K562 (cell line): Measurements from ENCODE around the gene TRIM14. TPM values are rescaled to one million over a fixed set of nuclear protein-coding genes. Genes with fewer than 3 reads are reported as not detected.

ENCODE experiments used
- ARID1B ChIP-seq: fragments of 450-650 bp; IDR thresholded peaks from 2 replicates; pipeline ENCODE4 v1.6.1; 2016; ENCODE audit warnings: antibody characterized with exemption, mild to moderate bottlenecking, inconsistent platforms
- BCOR ChIP-seq: fragments of 450-650 bp; IDR thresholded peaks from 2 replicates; pipeline ENCODE4 v1.6.1; 2016
- CBX3 ChIP-seq, 2 experiments: IDR thresholded peaks; 1 replicate in 1 of 2; 2 replicates in 1 of 2; pipeline ENCODE4 v1.6.1; 2012; ENCODE audit warnings: inconsistent platforms in 2 of 2, low read length in 2 of 2, borderline replicate concordance in 1 of 2, control low read depth in 1 of 2
- CHD1 ChIP-seq: fragments of 200-600 bp; sonication (generic); IDR thresholded peaks from one replicate; pipeline ENCODE4 v1.6.1; 2012; ENCODE audit warnings: mild to moderate bottlenecking, moderate library complexity, low read length, inconsistent platforms
- EHMT2 ChIP-seq: fragments of 450-650 bp; IDR thresholded peaks from 2 replicates; pipeline ENCODE4 v1.6.1; 2018; ENCODE audit warnings: antibody characterized with exemption
- HDAC3 ChIP-seq: fragments of 450-650 bp; IDR thresholded peaks from 2 replicates; pipeline ENCODE4 v1.6.1; 2018; ENCODE audit warnings: borderline replicate concordance, mild to moderate bottlenecking, moderate library complexity; ENCODE audit not compliant: partially characterized antibody
- HMGN3 ChIP-seq: IDR thresholded peaks from 2 replicates; pipeline ENCODE4 v1.6.1; 2011; ENCODE audit warnings: borderline replicate concordance, low read depth, mild to moderate bottlenecking, mixed read lengths, low read length; ENCODE audit not compliant: insufficient read length; ENCODE audit errors: extremely low read depth
- KDM5B ChIP-seq: fragments of 200-600 bp; sonication (generic); IDR thresholded peaks from 2 replicates; pipeline ENCODE4 v1.6.1; 2012; ENCODE audit warnings: low read depth, mild to moderate bottlenecking, moderate library complexity, low read length, control low read depth, inconsistent platforms; ENCODE audit not compliant: insufficient replicate concordance
- POLR2A ChIP-seq: fragments of 450-650 bp; conservative IDR thresholded peaks from 2 replicates; pipeline ENCODE4 v1.6.1; 2016
- POLR2AphosphoS5 ChIP-seq: IDR thresholded peaks from 2 replicates; pipeline ENCODE4 v1.6.1; 2011; ENCODE audit warnings: mild to moderate bottlenecking, low read depth, low read length, moderate library complexity; ENCODE audit not compliant: control insufficient read depth, insufficient read depth
- PTRF ChIP-seq: fragments of 450-650 bp; IDR thresholded peaks from 2 replicates; pipeline ENCODE4 v1.6.1; 2016; ENCODE audit warnings: mild to moderate bottlenecking, missing genetic modification characterization, missing compliant biosample characterization
- PYGO2 ChIP-seq: fragments of 450-650 bp; IDR thresholded peaks from 2 replicates; pipeline ENCODE4 v1.6.1; 2016; ENCODE audit warnings: mild to moderate bottlenecking, missing genetic modification characterization, moderate library complexity, missing compliant biosample characterization
- SRSF7 ChIP-seq: fragments of 200-400 bp; formaldehyde crosslinking; optimal IDR thresholded peaks from 2 replicates; pipeline ENCODE3; 2017; ENCODE audit warnings: mild to moderate bottlenecking, low read depth, low read length
- TEAD1 ChIP-seq, 2 experiments: fragments of 450-650 bp in 1 of 2; sonication (generic) in 1 of 2; formaldehyde crosslinking; IDR thresholded peaks; 2 replicates each; pipeline versions ENCODE4 v1.4.0 to v1.8.0; 2020 to 2022; ENCODE audit warnings: mild to moderate bottlenecking in 2 of 2, missing genetic modification reagents in 1 of 2
- TRIM24 ChIP-seq, 2 experiments: fragments of 450-650 bp; IDR thresholded peaks; 2 replicates each; pipeline ENCODE4 v1.6.1; 2016
- TSC22D4 ChIP-seq: fragments of 450-650 bp; IDR thresholded peaks from 2 replicates; pipeline ENCODE4 v1.6.1; 2016; ENCODE audit warnings: missing genetic modification characterization, missing biosample characterization, control low read depth
- ZNF780A ChIP-seq: fragments of 250-450 bp; sonication (Bioruptor Pico); IDR thresholded peaks from 2 replicates; pipeline ENCODE4 v1.5.0; 2021; ENCODE audit warnings: mild to moderate bottlenecking
- polyA plus RNA-seq, 8 experiments: library from polyadenylated mRNA; depleted of rRNA in 4 of 8; stranded (reverse) in 5 of 8; unstranded in 3 of 8; fragments of >200 nt; fragmentation: Nextera tagmentation in 2 of 8; fragmentation: Illumina TruSeq in 1 of 8; extraction: Ambion mirVana in 2 of 8; extraction: Trizol in 1 of 8; gene quantifications; 2 replicates each; pipeline versions ENCODE4 v1.2.1 to v1.2.3, GENCODE V29; 2011 to 2014; ENCODE audit warnings: inconsistent platforms in 1 of 8, missing spikeins in 1 of 8
- total RNA-seq, 7 experiments: library from RNA; depleted of rRNA in 6 of 7; stranded (reverse); fragments of >200 nt in 6 of 7; fragmentation: Illumina TruSeq in 2 of 7; extraction: Trizol in 2 of 7; gene quantifications; 2 replicates each; pipeline versions ENCODE4 v1.2.1 to v1.2.3, GENCODE V29; 2011 to 2021; ENCODE audit warnings: low replicate concordance in 1 of 7
- TF ChIP-seq, protein P1 (sequence below), 2 experiments: fragments of 450-650 bp in 1 of 2; sonication (generic) in 1 of 2; formaldehyde crosslinking; conservative IDR thresholded peaks; 2 replicates each; pipeline versions ENCODE4 v1.4.0 to v1.8.1; 2020 to 2022; ENCODE audit warnings: mild to moderate bottlenecking in 1 of 2, missing genetic modification reagents in 1 of 2
- TF ChIP-seq, protein P2 (sequence below): fragments of 200-800 bp; sonication (Bioruptor generic); IDR thresholded peaks from 2 replicates; pipeline ENCODE4 v1.6.1; 2016; ENCODE audit warnings: missing genetic modification characterization, missing compliant biosample characterization
- TF ChIP-seq, protein P3 (sequence below): fragments of 450-650 bp; formaldehyde crosslinking; IDR thresholded peaks from 2 replicates; pipeline ENCODE4 v1.4.0; 2020; ENCODE audit warnings: mild to moderate bottlenecking, mixed read lengths

The TRIM14 gene
- total and polyA plus RNA-seq, 9 of the 15 experiments (the other 6 are each of a cell fraction or from before 2014, with no cell fraction given), result 7.6 to 41.0 (median 17.9) TPM

DNA sequence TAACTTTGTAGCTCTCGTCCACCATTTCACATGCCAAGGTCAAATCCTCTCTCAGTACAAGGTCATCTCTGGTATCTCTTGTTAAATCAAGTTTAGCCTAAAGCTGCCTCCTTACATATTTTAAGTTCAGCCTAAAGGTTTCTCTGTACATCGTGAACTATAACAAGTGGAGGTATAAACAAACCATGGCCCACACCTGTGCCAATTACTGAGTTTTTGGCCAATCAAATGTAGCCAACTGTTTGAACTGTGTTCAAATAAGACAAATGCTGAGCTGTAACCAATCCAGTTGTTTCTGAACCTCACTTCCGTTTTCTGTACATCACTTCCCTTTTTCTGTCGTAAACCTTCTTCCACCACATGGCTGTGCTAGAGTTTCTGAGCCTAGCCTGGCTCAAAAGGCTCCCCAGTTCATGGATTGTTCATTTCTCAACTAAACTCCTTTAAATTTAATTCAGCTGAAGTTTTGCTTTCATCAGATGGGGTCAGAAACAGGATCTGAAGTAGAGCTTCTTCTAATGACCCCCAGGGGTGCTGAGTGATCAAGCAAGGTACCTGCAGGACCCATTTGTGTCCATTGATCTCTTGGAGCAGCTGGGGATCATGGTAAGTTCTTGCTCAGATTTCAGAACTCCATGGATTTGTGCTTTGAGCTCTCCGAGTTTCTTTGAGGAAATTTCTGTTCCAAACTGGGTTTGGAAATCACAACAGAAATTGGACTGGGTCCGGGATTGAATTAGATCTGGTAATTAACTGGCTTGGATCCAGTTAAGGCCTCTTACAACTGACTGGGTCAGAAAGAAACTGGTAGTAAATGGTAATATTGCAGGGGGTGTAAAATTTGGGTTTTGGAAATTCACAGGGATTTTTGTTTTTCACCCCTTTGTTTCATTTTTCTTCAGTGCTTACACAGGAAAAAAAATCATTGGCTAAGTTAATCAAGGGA, 73.5 kb downstream of the TRIM14 start (continued):
- TF ChIP-seq, protein P1, sequence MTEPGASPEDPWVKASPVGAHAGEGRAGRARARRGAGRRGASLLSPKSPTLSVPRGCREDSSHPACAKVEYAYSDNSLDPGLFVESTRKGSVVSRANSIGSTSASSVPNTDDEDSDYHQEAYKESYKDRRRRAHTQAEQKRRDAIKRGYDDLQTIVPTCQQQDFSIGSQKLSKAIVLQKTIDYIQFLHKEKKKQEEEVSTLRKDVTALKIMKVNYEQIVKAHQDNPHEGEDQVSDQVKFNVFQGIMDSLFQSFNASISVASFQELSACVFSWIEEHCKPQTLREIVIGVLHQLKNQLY (CRISPR knock-in tag; conservative IDR thresholded peaks at IDR 0.05), result no peak
- TF ChIP-seq BCOR (0 out of 2 replicates have a peak, but pooled peaks have one; percentile 8), PTRF (tag) (no peak), ZNF780A (CRISPR knock-in tag) (no peak), SRSF7 (no peak), TRIM24 (IDR thresholded peaks at IDR 0.05) (peak in 1 of 2 experiments; percentile 70; a peak in 2 of 4 replicates), POLR2AphosphoS5 (peak; percentile 94), PYGO2 (tag) (0 out of 2 replicates have a peak, but pooled peaks have one; percentile 47), ARID1B (peak; percentile 12; the same call in 1 of the 2 replicates), TSC22D4 (tag) (no peak), HMGN3 (no peak), TEAD1 (CRISPR knock-in tag; IDR thresholded peaks at IDR 0.05) (peak in 1 of 2 experiments; percentile 13; a peak in 1 of 4 replicates), CBX3 (IDR thresholded peaks at IDR 0.05; ENCODE audit: borderline replicate concordance in 1 of 2, low read length in 2 of 2) (peak in 1 of 2 experiments; percentile 92; a peak in 2 of 3 replicates), EHMT2 (peak; percentile 82; the same call in 1 of the 2 replicates), POLR2A (peak; percentile 96), CHD1 (no peak), KDM5B (peak; percentile 86), HDAC3 (peak; percentile 49)
- TF ChIP-seq, protein P2, sequence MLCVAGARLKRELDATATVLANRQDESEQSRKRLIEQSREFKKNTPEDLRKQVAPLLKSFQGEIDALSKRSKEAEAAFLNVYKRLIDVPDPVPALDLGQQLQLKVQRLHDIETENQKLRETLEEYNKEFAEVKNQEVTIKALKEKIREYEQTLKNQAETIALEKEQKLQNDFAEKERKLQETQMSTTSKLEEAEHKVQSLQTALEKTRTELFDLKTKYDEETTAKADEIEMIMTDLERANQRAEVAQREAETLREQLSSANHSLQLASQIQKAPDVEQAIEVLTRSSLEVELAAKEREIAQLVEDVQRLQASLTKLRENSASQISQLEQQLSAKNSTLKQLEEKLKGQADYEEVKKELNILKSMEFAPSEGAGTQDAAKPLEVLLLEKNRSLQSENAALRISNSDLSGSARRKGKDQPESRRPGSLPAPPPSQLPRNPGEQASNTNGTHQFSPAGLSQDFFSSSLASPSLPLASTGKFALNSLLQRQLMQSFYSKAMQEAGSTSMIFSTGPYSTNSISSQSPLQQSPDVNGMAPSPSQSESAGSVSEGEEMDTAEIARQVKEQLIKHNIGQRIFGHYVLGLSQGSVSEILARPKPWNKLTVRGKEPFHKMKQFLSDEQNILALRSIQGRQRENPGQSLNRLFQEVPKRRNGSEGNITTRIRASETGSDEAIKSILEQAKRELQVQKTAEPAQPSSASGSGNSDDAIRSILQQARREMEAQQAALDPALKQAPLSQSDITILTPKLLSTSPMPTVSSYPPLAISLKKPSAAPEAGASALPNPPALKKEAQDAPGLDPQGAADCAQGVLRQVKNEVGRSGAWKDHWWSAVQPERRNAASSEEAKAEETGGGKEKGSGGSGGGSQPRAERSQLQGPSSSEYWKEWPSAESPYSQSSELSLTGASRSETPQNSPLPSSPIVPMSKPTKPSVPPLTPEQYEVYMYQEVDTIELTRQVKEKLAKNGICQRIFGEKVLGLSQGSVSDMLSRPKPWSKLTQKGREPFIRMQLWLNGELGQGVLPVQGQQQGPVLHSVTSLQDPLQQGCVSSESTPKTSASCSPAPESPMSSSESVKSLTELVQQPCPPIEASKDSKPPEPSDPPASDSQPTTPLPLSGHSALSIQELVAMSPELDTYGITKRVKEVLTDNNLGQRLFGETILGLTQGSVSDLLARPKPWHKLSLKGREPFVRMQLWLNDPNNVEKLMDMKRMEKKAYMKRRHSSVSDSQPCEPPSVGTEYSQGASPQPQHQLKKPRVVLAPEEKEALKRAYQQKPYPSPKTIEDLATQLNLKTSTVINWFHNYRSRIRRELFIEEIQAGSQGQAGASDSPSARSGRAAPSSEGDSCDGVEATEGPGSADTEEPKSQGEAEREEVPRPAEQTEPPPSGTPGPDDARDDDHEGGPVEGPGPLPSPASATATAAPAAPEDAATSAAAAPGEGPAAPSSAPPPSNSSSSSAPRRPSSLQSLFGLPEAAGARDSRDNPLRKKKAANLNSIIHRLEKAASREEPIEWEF (CRISPR knock-in tag), result 0 out of 2 replicates have a peak, but pooled peaks have one; percentile 3
- TF ChIP-seq, protein P3, sequence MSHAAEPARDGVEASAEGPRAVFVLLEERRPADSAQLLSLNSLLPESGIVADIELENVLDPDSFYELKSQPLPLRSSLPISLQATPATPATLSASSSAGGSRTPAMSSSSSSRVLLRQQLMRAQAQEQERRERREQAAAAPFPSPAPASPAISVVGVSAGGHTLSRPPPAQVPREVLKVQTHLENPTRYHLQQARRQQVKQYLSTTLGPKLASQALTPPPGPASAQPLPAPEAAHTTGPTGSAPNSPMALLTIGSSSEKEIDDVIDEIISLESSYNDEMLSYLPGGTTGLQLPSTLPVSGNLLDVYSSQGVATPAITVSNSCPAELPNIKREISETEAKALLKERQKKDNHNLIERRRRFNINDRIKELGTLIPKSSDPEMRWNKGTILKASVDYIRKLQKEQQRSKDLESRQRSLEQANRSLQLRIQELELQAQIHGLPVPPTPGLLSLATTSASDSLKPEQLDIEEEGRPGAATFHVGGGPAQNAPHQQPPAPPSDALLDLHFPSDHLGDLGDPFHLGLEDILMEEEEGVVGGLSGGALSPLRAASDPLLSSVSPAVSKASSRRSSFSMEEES (CRISPR knock-in tag), result no peak
